HG02610 (cell line): ENCODE data around the gene ABHD12.

Experiments
- ATAC-seq: cut with Tn5 transposase; IDR thresholded peaks from one replicate; pipeline ENCODE4 v1.9.1; 2021; ENCODE audit warnings: mild to moderate bottlenecking, moderate library complexity; ENCODE audit not compliant: unreplicated experiment

The ABHD12 gene

GRCh38 chr20:25382704-25383370 is 7.8 kb downstream of the ABHD12 start:
- ATAC-seq = no peak

- no peak for ATAC-seq
Observed at GRCh38 chr20:25380945-25381614, 9.6 kb downstream of the ABHD12 start.

- no peak for ATAC-seq
Observed at GRCh38 chr20:25378884-25379733, 11.5 kb downstream of the ABHD12 start.

GRCh38 chr20:25378189-25378883 is 12.3 kb downstream of the ABHD12 start:
- no peak for ATAC-seq

GRCh38 chr20:25376886-25377285 is 13.7 kb downstream of the ABHD12 start:
- no peak for ATAC-seq

GRCh38 chr20:25376236-25376635 is 14.4 kb downstream of the ABHD12 start:
- no peak for ATAC-seq

- no peak for ATAC-seq
Observed at GRCh38 chr20:25374842-25375241, 15.8 kb downstream of the ABHD12 start.

GRCh38 chr20:25372584-25373336 is 17.9 kb downstream of the ABHD12 start:
- no peak for ATAC-seq

- no peak for ATAC-seq
Observed at GRCh38 chr20:25369971-25370370, 20.7 kb downstream of the ABHD12 start.

GRCh38 chr20:25369529-25369928 is 21.1 kb downstream of the ABHD12 start:
- ATAC-seq = no peak

GRCh38 chr20:25368976-25369375 is 21.7 kb downstream of the ABHD12 start:
- no peak for ATAC-seq

- ATAC-seq = no peak
Observed at GRCh38 chr20:25368526-25368925, 22.1 kb downstream of the ABHD12 start.

GRCh38 chr20:25364879-25365699 is 25.5 kb downstream of the ABHD12 start:
- ATAC-seq = no peak

GRCh38 chr20:25364180-25364788 is 26.4 kb downstream of the ABHD12 start:
- no peak for ATAC-seq

- peak; percentile 9 for ATAC-seq
Observed at GRCh38 chr20:25361287-25361683, 29.4 kb downstream of the ABHD12 start.

- peak; percentile 80 for ATAC-seq
Observed at GRCh38 chr20:25360631-25361286, 29.9 kb downstream of the ABHD12 start.

GRCh38 chr20:25356271-25356933 is 34.2 kb downstream of the ABHD12 start:
- ATAC-seq = no peak

GRCh38 chr20:25355866-25356265 is 34.8 kb downstream of the ABHD12 start:
- no peak for ATAC-seq
